EH (cell line): Measurements from ENCODE around the gene MEGF8.

Experiments used
- DNase-seq: peaks from one replicate; pipeline ENCODE4 v3.0.0-alpha.2; 2015; ENCODE audit warnings: low read depth

Gene MEGF8

GRCh38 chr19:42286349-42287016 is 39.0 kb upstream of the MEGF8 start:
- DNase-seq, result peak; percentile 26

DNA sequence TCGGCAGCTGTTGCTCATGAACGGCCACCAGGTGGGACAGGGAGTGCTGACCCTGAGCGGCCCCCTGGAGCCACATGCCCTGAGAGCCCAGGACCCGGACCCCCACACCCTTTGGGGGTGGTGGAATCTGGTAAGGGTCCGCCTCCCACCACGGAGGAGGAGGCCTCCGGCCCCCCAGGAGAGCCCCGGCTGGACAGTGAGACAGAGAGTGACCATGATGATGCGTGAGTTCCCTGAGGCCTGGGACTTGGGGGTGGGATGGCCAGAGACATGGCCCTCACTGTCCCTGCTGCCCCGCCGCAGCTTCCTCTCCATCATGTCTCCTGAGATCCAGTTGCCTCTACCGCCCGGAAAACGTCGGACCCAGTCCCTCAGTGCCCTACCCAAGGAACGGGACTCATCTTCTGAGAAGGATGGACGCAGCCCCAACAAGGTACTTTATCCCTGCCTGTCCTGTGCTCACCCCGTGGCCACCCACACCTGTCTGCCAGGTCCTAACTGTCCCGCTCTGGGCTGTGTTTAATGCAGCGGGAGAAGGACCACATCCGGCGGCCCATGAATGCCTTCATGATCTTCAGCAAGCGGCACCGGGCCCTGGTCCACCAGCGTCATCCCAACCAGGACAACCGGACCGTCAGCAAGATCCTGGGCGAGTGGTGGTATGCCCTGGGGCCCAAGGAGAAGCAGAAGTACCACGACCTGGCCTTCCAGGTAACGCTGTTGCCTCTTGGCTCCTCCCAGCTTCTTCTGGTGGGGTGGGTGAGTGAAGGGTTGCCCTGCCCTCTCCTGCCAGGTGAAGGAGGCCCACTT is 38.2 kb upstream of the MEGF8 start:
- no peak for DNase-seq

GRCh38 chr19:42287827-42288107 is 37.7 kb upstream of the MEGF8 start:
- DNase-seq, result no peak

DNA sequence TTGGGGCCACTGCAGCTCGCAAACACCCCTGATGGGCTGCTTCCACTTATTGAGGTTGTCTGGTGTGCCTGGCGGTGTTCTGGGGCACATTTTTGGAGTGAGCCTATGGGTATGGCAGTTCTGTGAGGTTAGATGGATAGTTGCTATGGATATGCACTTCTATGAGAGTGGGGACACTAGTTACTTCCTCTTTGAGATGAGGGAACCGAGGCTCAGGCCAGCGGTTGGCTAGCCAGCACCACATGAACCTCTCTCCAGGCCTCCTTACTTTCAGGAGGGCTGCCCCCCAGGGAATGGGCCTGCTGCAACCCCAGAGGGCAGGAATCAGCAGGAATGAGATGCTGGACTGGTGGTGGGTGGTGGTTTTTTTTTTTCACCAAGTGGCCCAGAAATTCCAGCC is 37.0 kb upstream of the MEGF8 start:
- no peak for DNase-seq

- no peak for DNase-seq
These were observed 36.4 kb upstream of the MEGF8 start for GRCh38 chr19:42288881-42289555.

DNA sequence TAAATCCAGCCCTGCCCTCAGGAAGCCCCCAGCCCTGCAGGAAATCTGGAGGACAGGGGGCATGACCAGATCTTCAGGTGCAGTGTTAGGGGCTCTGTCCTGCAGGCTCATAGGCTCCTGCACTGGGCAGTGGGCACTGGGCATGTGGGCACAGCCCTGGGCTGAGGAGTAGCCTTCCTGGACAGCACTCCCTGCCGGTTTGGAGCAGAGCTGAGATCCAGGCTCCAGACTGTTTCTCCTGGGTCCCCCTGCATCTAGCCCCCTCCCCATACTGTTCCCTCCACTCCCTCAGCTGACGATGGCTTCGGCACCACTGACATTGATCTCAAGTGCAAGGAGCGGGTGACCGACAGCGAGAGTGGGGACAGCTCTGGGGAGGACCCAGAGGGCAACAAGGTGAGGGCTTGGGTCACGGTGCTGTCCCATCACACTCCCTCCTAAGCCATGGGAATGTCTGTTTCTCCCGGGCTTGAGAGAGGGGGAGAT is 35.8 kb upstream of the MEGF8 start:
- DNase-seq, result no peak

GRCh38 chr19:42290136-42290522 is 35.3 kb upstream of the MEGF8 start:
- DNase-seq, result no peak

DNA sequence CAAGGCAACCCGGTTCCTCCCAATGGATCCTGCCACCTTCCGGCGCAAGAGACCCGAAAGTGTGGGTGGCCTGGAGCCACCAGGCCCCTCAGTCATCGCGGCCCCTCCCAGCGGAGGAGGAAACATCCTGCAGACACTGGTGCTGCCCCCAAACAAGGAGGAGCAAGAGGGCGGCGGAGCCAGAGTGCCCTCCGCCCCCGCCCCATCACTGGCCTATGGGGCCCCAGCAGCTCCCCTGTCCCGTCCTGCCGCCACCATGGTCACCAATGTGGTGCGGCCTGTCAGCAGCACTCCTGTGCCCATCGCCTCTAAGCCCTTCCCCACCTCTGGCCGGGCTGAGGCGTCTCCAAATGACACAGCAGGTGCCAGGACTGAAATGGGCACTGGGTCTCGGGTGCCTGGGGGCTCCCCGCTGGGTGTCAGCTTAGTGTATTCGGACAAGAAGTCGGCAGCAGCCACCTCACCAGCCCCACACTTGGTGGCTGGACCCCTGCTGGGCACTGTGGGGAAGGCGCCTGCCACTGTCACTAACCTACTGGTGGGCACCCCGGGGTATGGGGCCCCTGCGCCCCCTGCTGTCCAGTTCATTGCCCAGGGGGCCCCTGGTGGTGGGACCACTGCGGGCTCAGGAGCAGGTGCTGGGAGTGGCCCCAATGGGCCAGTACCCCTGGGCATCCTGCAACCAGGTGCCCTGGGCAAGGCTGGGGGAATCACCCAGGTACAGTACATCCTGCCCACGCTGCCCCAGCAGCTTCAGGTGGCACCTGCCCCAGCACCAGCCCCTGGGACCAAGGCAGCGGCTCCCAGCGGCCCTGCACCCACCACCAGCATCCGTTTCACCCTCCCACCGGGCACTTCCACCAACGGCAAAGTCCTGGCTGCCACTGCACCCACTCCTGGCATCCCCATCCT is 34.7 kb upstream of the MEGF8 start:
- DNase-seq, result peak; percentile 37

DNA sequence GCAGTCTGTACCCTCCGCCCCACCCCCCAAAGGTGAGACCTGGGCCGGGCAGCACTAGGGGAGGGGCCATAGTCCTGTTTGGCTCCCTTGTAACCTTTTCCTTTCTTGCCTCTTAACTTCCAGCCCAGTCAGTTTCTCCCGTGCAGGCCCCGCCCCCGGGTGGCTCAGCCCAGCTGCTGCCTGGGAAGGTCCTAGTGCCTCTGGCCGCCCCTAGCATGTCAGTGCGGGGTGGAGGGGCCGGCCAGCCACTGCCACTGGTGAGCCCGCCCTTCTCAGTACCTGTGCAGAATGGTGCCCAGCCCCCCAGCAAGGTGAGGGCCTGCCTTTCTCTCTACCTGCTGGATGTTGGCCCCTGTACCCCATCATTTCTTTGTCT is 34.0 kb upstream of the MEGF8 start:
- DNase-seq, result no peak

- no peak for DNase-seq
These were observed 33.1 kb upstream of the MEGF8 start for GRCh38 chr19:42292042-42292960.

GRCh38 chr19:42292963-42293362 is 32.5 kb upstream of the MEGF8 start:
- DNase-seq, result no peak

GRCh38 chr19:42293540-42293939 is 31.9 kb upstream of the MEGF8 start:
- no peak for DNase-seq

DNA sequence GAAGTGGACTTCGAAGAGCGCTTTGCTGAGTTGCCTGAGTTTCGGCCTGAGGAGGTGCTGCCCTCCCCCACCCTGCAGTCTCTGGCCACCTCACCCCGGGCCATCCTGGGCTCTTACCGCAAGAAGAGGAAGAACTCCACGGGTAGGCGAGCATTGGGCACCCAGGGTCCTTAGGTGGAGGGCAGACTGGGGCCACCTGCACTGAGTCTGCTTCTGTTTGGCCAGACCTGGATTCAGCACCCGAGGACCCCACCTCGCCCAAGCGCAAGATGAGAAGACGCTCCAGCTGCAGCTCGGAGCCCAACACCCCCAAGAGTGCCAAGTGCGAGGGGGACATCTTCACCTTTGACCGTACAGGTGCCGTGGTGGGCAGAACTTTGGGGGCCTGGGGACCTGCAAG is 31.5 kb upstream of the MEGF8 start:
- DNase-seq, result no peak

DNA sequence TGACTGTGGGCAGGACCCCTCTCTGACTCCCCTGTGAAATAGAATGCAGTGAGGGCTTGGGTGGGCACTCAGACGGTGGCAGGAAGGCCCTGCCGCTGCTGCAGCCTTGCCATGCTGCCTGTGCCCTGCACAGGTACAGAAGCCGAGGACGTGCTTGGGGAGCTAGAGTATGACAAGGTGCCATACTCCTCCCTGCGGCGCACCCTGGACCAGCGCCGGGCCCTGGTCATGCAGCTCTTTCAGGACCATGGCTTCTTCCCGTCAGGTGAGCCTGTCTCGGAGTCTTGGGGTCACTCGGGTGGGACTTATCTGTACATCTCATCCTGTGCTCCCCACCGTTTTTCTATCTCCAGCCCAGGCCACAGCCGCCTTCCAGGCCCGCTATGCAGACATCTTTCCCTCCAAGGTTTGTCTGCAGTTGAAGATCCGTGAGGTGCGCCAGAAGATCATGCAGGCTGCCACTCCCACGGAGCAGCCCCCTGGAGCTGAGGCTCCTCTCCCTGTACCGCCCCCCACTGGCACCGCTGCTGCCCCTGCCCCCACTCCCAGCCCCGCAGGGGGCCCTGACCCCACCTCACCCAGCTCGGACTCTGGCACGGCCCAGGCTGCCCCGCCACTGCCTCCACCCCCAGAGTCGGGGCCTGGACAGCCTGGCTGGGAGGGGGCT is 30.8 kb upstream of the MEGF8 start:
- no peak for DNase-seq

- DNase-seq, result no peak
These were observed 30.1 kb upstream of the MEGF8 start for GRCh38 chr19:42295342-42295741.

GRCh38 chr19:42295831-42296525 is 29.5 kb upstream of the MEGF8 start:
- peak; percentile 68 for DNase-seq

DNA sequence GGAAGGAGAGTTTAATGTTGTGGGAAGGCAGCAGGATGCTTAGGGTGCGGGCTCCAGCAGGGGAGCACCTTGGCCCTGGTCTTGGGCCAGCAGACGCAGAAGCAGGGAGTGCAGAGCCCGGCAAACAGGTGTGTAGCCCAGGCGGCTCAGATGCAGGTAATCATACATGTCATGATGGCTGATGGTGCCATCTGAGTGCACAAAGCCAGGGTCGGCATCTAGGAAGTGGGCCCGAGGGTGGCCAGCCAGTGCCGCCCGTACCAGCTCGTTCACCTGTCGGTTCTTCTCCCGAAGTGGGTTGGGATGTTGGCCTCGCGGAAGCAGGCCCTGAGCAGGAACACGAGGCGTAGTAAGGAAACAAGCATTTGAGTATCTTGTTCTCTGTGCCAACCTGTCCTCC is 28.4 kb upstream of the MEGF8 start:
- no peak for DNase-seq

DNA sequence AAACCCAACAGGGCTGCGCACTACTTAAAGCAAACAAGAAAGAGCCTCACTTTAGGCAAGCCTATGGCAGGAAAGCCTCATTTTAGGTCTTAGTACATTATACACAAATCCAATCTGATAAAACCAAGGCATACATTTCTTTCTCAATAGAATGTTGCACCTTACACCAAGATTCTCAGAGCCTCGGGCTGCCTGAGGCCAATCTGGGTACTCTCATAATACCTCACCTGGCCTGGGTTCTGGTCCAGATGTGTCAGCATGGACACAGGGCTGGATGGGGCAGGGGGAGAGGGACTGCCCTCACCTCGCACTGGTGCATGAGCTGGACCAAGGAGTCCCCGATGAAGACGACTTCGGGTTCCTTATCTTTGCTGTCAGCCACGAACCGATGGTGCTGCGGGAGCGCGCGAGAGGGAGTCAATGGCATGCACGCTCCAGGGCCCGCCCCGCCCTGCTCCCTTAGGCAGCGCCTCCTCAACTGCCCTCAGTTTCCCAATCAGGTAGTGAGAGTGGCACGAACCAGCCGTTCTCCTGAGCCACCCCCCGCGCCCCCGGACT is 23.7 kb upstream of the MEGF8 start, which contains the start of gene PRR19:
TSS of gene PRR19 (plus strand) at position 487 of the 558 bp plus-strand sequence. CDS start 7,453 bp downstream, outside the sequence.
- DNase-seq, result peak; percentile 32

GRCh38 chr19:42303101-42303464 is 22.4 kb upstream of the MEGF8 start:
- DNase-seq, result no peak

- no peak for DNase-seq
These were observed 21.6 kb upstream of the MEGF8 start for GRCh38 chr19:42303876-42304275.
